Calu3 (cell line): ENCODE data around the gene DYNAP. TPM values are rescaled to one million over a fixed set of nuclear protein-coding genes. Genes with fewer than 3 reads are reported as not detected.
A peak's percentile ranks its signal among the peaks of the same experiment; 100 is the strongest.

Experiments
- BruUV-seq: library from RNA; stranded (reverse); fragments of 400-500 nt; replicated peaks from 2 replicates; lab custom pipeline; 2021; lab: Mats Ljungman, UMichigan
- CTCF ChIA-PET: fragments of 300-600 bp; sonication (Branson Sonifier 250); formaldehyde crosslinking; loops from one replicate; lab custom pipeline; 2022; ENCODE audit warnings: antibody characterized with exemption; lab: Charles Lee
- DNase-seq: peaks from one replicate; pipeline ENCODE4 v3.0.0; 2022
- H3K27ac Mint-ChIP-seq: one replicate; pipeline ENCODE4 v1.8.0; 2022; ENCODE audit warnings: mixed read lengths; ENCODE audit not compliant: unreplicated experiment
- H3K27me3 Mint-ChIP-seq: one replicate; pipeline ENCODE4 v1.8.0; 2022; ENCODE audit warnings: mixed read lengths; ENCODE audit not compliant: unreplicated experiment
- H3K36me3 Mint-ChIP-seq: one replicate; pipeline ENCODE4 v1.8.0; 2022; ENCODE audit warnings: mild to moderate bottlenecking, moderate library complexity, mixed read lengths; ENCODE audit not compliant: insufficient read depth, unreplicated experiment
- H3K4me1 Mint-ChIP-seq: one replicate; pipeline ENCODE4 v1.8.0; 2022; ENCODE audit warnings: mild to moderate bottlenecking, low read depth, mixed read lengths; ENCODE audit not compliant: unreplicated experiment
- H3K4me3 Mint-ChIP-seq: one replicate; pipeline ENCODE4 v1.8.0; 2022; ENCODE audit warnings: mild to moderate bottlenecking, low read depth, moderate library complexity, mixed read lengths; ENCODE audit not compliant: unreplicated experiment
- H3K9me3 Mint-ChIP-seq: one replicate; pipeline ENCODE4 v1.8.0; 2022; ENCODE audit warnings: low read depth, mixed read lengths; ENCODE audit not compliant: unreplicated experiment
- CTCF ChIP-seq: fragments of 200-600 bp; IDR thresholded peaks from one replicate; pipeline ENCODE4 v1.8.0; 2022; ENCODE audit warnings: antibody characterized with exemption; ENCODE audit not compliant: unreplicated experiment
- intact Hi-C: fragments of 100-400 bp; cut with micrococcal nuclease; formaldehyde crosslinking; loops from one replicate; pipeline ENCODE4 v1.10.0; 2022; ENCODE audit not compliant: unreplicated experiment
- total RNA-seq: library from RNA; stranded (reverse); gene quantifications from 2 replicates; pipeline ENCODE4 v1.2.3, GENCODE V29; 2022

DYNAP gene
- total RNA-seq, 1 experiment from 2014 or later = not detected

- Mint-ChIP-seq H3K9me3 (peaks cover 2% of the 10 kb centered on the region), H3K4me1 (no peaks in the 10 kb centered on the region), H3K36me3 (no peaks in the 10 kb centered on the region), H3K4me3 (no peak overlapping the region), H3K27ac (no peak overlapping the region), H3K27me3 (no peaks in the 10 kb centered on the region)
- CTCF ChIA-PET = no interaction called here
- intact Hi-C loops = loop anchor here (2.0 to 10.0 kb wide), 3 partner anchors 113 to 427 kb away; no protein-coding TSS in a partner anchor
- no peak for DNase-seq
- no peak for TF ChIP-seq CTCF
- BruUV-seq = no TSS peak
These were observed 33.1 kb upstream of the DYNAP start for GRCh38 chr18:54557958-54558357.

DNA sequence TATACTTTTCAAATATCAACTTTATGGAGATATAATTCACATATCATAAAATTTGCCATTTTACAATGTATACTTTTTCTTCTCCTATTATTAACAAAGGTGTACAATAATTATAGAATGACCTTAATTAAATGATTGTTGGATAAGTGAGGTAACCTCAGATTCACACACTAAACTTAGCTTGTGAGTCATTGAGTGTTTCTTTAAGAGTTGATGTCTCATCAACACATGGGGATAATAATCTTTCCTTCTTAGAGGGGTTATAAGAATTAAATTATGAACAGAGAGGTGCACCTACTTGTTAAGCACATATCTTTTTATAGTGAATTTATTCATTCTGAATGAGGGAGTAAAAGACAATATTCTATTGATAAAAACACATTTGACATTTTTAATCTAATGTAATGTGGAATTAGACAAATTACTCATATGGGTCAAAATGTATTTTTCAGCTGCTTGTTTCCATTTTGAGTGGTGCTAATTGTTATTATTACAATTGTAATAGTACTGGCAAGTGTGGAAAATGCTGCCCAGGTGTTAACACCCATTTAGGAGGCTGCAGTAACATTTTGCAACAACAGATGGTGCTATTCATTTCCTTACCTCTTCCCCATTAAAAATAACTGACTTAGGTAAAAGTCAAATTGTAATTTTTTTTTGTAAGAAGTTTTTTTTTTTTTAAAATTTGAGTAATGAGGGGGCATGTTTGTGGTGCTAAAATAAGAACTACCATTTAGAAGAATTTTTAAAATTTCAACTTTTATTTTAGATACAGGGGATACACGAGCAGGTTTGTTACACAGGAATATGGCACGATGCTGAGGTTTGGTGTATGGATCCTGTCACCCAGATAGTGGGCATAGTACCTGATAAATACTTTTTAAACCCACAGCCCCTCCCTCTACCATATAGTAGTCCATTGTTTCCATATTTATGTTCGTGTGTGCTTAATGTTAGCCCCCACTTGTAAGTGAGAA, 32.1 kb upstream of the DYNAP start:
- Mint-ChIP-seq H3K4me3 (no peak overlapping the region), H3K4me1 (no peaks in the 10 kb centered on the region), H3K27me3 (no peaks in the 10 kb centered on the region), H3K36me3 (no peaks in the 10 kb centered on the region), H3K27ac (no peak overlapping the region), H3K9me3 (no peaks in the 10 kb centered on the region)
- no TSS peak for BruUV-seq
- peak; percentile 34 for DNase-seq
- intact Hi-C loops = loop anchor here (1.0 to 10.0 kb wide), 5 partner anchors 88 to 426 kb away; no protein-coding TSS in a partner anchor
- CTCF ChIA-PET = interaction anchor here (1.0 to 1.5 kb wide), 2 partner anchors 48 to 113 kb away, joined by 3 to 5 read pairs; no protein-coding TSS in a partner anchor
- TF ChIP-seq CTCF = peak; percentile 68

DNA sequence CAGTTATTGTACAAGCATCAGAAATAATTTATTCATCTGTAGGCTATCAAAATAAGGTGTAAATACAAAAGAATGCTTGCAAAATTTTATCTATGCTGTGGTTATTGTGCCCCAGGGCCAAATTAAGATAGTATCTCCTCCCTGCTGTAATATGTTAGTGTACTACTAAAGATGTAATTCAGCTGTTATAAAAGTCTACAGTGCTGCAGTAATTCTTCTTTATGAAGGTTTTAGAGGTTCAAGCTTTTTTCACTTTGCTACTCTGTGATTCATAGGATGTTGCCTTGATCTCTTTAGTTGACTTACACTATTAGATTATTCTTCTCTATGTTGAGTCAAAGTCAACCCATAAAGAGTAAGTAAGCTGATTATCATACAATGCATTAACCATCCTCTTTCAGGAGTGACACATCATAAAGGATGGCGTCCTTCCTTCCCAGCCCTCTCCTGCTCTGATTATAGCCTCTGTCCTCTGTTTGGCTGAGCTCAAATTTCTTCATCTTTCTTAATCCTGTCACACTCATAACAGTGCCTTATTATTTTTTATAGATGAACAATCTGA, 29.3 kb upstream of the DYNAP start:
- Mint-ChIP-seq H3K27me3 (no peaks in the 10 kb centered on the region), H3K27ac (no peak overlapping the region), H3K36me3 (no peaks in the 10 kb centered on the region), H3K4me1 (no peaks in the 10 kb centered on the region), H3K9me3 (no peaks in the 10 kb centered on the region), H3K4me3 (no peak overlapping the region)
- TF ChIP-seq CTCF = no peak
- intact Hi-C loops = no loop called here
- no TSS peak for BruUV-seq
- CTCF ChIA-PET = no interaction called here
- DNase-seq = no peak

- Mint-ChIP-seq H3K27ac (no peak overlapping the region), H3K4me1 (no peaks in the 10 kb centered on the region), H3K36me3 (no peaks in the 10 kb centered on the region), H3K4me3 (no peak overlapping the region), H3K27me3 (no peaks in the 10 kb centered on the region), H3K9me3 (no peaks in the 10 kb centered on the region)
- no peak for TF ChIP-seq CTCF
- CTCF ChIA-PET = interaction anchor here (0.6 kb wide), 1 partner anchor 713 kb away, joined by 4 read pairs; no protein-coding TSS in a partner anchor
- intact Hi-C loops = no loop called here
- no TSS peak for BruUV-seq
- DNase-seq = no peak
These were observed 10.8 kb upstream of the DYNAP start for GRCh38 chr18:54580202-54580729.
